ENCODE measurements around the gene SS18.

Gene SS18

GRCh38 chr18:25979369-25980040 lies 110.9 kb downstream of the SS18 start:
- no peak for TF ChIP-seq CTCF (conservative IDR thresholded peaks at IDR 0.05; ENCODE audit: control insufficient read depth, insufficient read depth, low read depth, low read length)
- no peak for DNase-seq (ENCODE audit: low read depth)
- H3K4me3 ChIP-seq (ENCODE audit: control insufficient read depth, low read depth, low read length) = no peak overlapping the region

- no peak for TF ChIP-seq CTCF (conservative IDR thresholded peaks at IDR 0.05; ENCODE audit: control insufficient read depth, insufficient read depth, low read depth, low read length)
- no peak for DNase-seq (ENCODE audit: low read depth)
- H3K4me3 ChIP-seq (ENCODE audit: control insufficient read depth, low read depth, low read length) = no peak overlapping the region
Observed at GRCh38 chr18:25976554-25976953, 113.9 kb downstream of the SS18 start.

- DNase-seq (ENCODE audit: low read depth) = no peak
- H3K4me3 ChIP-seq (ENCODE audit: control insufficient read depth, low read depth, low read length) = no peak overlapping the region
- TF ChIP-seq CTCF (conservative IDR thresholded peaks at IDR 0.05; ENCODE audit: control insufficient read depth, insufficient read depth, low read depth, low read length) = no peak
Observed at GRCh38 chr18:25974630-25975077, 115.8 kb downstream of the SS18 start.
